ENCODE results near the gene NUP210L. TPM values are rescaled to one million over a fixed set of nuclear protein-coding genes. Genes with fewer than 3 reads are reported as not detected.

NUP210L gene
- total RNA-seq, 1 experiment from 2014 or later, result not detected

DNA sequence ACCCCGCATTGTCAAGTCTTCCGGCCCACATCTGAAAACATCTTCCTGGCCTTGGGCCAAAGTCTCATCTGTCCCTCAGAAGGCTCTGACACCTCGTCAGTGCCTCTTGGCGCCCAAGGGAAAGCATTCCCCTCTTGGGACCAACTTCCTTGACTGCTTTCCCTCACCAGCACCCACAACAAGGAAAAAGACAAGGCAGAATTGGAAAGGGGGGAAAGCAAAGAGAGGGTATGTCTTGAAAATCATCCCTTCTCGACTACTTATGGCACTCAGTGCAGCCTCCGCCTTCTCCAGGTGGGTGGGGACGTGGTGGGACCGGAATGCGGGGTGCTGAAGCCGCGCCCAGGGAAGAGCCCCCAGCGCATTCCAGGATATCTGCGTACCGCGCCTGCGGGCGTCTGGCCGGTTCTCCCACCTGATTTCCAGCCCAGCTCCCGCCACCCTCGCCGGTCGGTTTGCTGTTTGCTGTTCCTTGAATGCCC, 191.0 kb downstream of the NUP210L start:
- Histone ChIP-seq H3K4me1 (replicated peaks; ENCODE audit: insufficient read depth) (peaks cover 48% of the 10 kb centered on the region), H3K9me3 (ENCODE audit: insufficient read depth, low read depth) (no peaks in the 10 kb centered on the region), H3K36me3 (ENCODE audit: low read depth) (no peaks in the 10 kb centered on the region), H3K9me2 (ENCODE audit: insufficient read depth) (no peaks in the 10 kb centered on the region), H3K4me2 (peak overlapping the region; percentile 98), H3K27ac (peak overlapping the region; percentile 92), H3K27me3 (ENCODE audit: insufficient read depth, low read depth) (no peaks in the 10 kb centered on the region), H4K20me1 (ENCODE audit: insufficient read depth) (no peaks in the 10 kb centered on the region), H3K79me2 (ENCODE audit: low read depth) (peaks cover 48% of the 10 kb centered on the region), H3F3A (ENCODE audit: insufficient read depth, low read depth) (peaks cover 79% of the 10 kb centered on the region), H2AFZ (peak overlapping the region; percentile 66), H3K4me3 (peak overlapping the region; percentile 91)
- intact Hi-C loops (cut with micrococcal nuclease; ENCODE audit: unreplicated experiment), result loop anchor here (1.0 to 10.0 kb wide), 4 partner anchors 18 to 429 kb away; partner anchors contain the start of genes DENND4B, HAX1, S100A2 and S100A6
- DNase-seq, result peak; percentile 90 to 92
- BruUV-seq (replicated peaks), result TSS peak; percentile 56
- no peak for TF ChIP-seq EZH2 (IDR thresholded peaks at IDR 0.05; ENCODE audit: low read depth)
- TF ChIP-seq, protein P1, sequence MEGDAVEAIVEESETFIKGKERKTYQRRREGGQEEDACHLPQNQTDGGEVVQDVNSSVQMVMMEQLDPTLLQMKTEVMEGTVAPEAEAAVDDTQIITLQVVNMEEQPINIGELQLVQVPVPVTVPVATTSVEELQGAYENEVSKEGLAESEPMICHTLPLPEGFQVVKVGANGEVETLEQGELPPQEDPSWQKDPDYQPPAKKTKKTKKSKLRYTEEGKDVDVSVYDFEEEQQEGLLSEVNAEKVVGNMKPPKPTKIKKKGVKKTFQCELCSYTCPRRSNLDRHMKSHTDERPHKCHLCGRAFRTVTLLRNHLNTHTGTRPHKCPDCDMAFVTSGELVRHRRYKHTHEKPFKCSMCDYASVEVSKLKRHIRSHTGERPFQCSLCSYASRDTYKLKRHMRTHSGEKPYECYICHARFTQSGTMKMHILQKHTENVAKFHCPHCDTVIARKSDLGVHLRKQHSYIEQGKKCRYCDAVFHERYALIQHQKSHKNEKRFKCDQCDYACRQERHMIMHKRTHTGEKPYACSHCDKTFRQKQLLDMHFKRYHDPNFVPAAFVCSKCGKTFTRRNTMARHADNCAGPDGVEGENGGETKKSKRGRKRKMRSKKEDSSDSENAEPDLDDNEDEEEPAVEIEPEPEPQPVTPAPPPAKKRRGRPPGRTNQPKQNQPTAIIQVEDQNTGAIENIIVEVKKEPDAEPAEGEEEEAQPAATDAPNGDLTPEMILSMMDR (conservative IDR thresholded peaks at IDR 0.05), result no peak
- ChIA-PET POLR2A (ENCODE audit: unreplicated experiment) (interaction anchor here (0.5 to 0.8 kb wide), 3 partner anchors 8 to 86 kb away, joined by 5 to 10 read pairs (median 5); no protein-coding TSS in a partner anchor), CTCF (interaction anchor here (0.5 to 0.6 kb wide), 2 partner anchors 283 to 475 kb away, joined by 3 read pairs; no protein-coding TSS in a partner anchor)

DNA sequence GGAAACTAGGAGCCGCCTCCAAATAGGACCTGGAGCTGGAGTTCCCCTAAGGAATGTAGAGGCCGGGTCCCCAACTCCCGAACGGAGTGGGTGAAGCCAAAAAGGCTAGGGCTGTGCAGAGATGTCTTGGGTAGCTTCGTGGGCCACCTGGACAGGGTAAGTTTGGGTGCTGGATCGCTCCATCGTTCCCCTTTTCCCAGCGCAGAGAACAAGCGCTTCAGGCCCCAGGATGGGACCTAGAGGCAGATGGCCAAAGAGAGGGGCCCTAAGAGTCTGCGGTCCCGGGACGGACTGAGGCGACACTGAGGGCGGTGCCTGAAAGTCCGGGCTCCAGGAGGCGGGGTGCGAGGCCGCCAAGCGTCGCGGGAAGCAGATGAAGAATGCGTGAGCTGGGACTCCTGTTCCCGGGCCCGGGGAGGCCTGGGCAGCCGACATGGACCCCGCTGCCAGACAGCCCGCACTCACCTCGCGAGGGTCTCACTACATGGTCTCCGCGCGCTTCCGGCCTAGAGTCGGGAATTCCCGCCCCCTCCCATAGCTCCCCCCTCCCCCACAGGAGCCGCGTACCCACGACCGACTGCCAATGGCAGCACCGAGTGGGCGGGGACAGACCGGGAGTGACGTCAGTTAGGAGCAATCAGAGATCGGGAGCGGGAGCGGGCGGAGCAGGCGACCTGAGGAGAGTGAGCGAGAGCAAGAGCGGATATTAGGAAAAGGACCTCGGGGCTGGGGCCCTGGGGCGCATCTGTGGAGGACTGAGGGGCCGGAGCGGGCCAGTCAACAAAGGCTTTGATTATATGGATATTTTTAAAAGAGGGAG, 191.6 kb downstream of the NUP210L start, which contains the start of gene SLC39A1:
Gene SLC39A1 (minus strand): TSS at position 508 of the 820 bp plus-strand sequence. CDS start 822 bp downstream, outside the sequence.
- no peak for TF ChIP-seq EZH2 (IDR thresholded peaks at IDR 0.05; ENCODE audit: low read depth)
- TF ChIP-seq, protein P1 (conservative IDR thresholded peaks at IDR 0.05), result no peak
- peak within 1 kb of the TSS; percentile 91 for H3K4me3 ChIP-seq
- ChIA-PET CTCF (interaction anchor here (0.5 to 1.3 kb wide), 2 partner anchors 23 to 284 kb away, joined by 3 to 4 read pairs; partner anchors contain the start of gene RAB13), POLR2A (ENCODE audit: unreplicated experiment) (interaction anchor here (0.5 to 1.1 kb wide), 9 partner anchors 14 to 355 kb away, joined by 3 to 15 read pairs (median 6); partner anchors contain the start of genes JTB, RPS27 and S100A13)
- H3K79me2 ChIP-seq (ENCODE audit: low read depth), result peaks cover 48% of the 10 kb centered on the region
- H3K27ac ChIP-seq, result peak within 1 kb of the TSS; percentile 92
- H3K9me2 ChIP-seq (ENCODE audit: insufficient read depth), result no peaks in the 10 kb centered on the region
- no peaks in the 10 kb centered on the region for H3K27me3 ChIP-seq (ENCODE audit: insufficient read depth, low read depth)
- H3K9me3 ChIP-seq (ENCODE audit: insufficient read depth, low read depth), result no peaks in the 10 kb centered on the region
- peaks cover 79% of the 10 kb centered on the region for H3F3A ChIP-seq (ENCODE audit: insufficient read depth, low read depth)
- no peaks in the 10 kb centered on the region for H3K36me3 ChIP-seq (ENCODE audit: low read depth)
- intact Hi-C loops (cut with micrococcal nuclease; ENCODE audit: unreplicated experiment), result loop anchor here (1.0 to 10.0 kb wide), 4 partner anchors 17 to 428 kb away; partner anchors contain the start of genes DENND4B, HAX1, S100A2 and S100A6
- peak; percentile 91 to 98 for DNase-seq
- BruUV-seq (replicated peaks), result TSS peak; percentile 34
- peak within 1 kb of the TSS; percentile 98 for H3K4me2 ChIP-seq
- peak within 1 kb of the TSS; percentile 66 for H2AFZ ChIP-seq
- peaks cover 42% of the 10 kb centered on the region for H3K4me1 ChIP-seq (replicated peaks; ENCODE audit: insufficient read depth)
- H4K20me1 ChIP-seq (ENCODE audit: insufficient read depth), result no peaks in the 10 kb centered on the region
